BE2C (cell line): Measurements from ENCODE around the gene VPS8.

Experiments
- DNase-seq: peaks from one replicate; pipeline ENCODE4 v3.0.0-alpha.2; 2020
- H3K27me3 ChIP-seq: fragments of 250-450 bp; sonication (Bioruptor Pico); 2 replicates; pipeline ENCODE4 v1.5.1; 2020; ENCODE audit warnings: mild to moderate bottlenecking
- H3K36me3 ChIP-seq: fragments of 250-450 bp; sonication (Bioruptor Pico); 2 replicates; pipeline ENCODE4 v1.5.1; 2020; ENCODE audit warnings: mild to moderate bottlenecking
- H3K4me1 ChIP-seq: fragments of 250-450 bp; sonication (Bioruptor Pico); 2 replicates; pipeline ENCODE4 v1.5.1; 2020
- H3K4me3 ChIP-seq: 2 replicates; pipeline ENCODE4 v1.5.1; 2011; ENCODE audit warnings: low read depth, low read length
- H3K9me3 ChIP-seq: fragments of 250-450 bp; sonication (Bioruptor Pico); 2 replicates; pipeline ENCODE4 v1.5.1; 2020
- TF ChIP-seq, protein P1 (sequence below): IDR thresholded peaks from 2 replicates; pipeline ENCODE4 v1.5.1; 2012; ENCODE audit warnings: mild to moderate bottlenecking, low read depth, low read length

Gene VPS8

DNA sequence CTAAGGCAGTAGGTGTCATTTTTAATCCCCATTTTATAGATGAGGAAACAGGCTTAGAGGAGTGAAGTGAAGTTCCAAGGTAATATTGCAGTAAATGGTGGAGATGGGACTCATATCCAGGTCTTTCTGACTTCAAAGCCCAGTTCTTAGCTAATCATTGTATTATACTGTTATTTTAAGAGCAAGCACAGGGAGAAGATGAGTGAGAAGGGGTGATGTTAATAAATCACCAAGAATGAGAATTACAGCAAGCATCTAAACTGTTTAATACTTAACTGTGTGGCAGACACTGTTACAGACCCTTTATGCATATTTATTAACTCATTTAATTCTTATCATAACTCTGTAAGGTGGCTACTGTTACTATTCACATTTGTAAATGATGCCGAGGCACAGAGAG lies 61.2 kb downstream of the VPS8 start:
- Histone ChIP-seq H3K9me3 (no peaks in the 10 kb centered on the region), H3K27me3 (no peaks in the 10 kb centered on the region), H3K4me3 (no peak overlapping the region), H3K4me1 (no peaks in the 10 kb centered on the region; the same call in 1 of the 2 replicates), H3K36me3 (no peaks in the 10 kb centered on the region; the same call in 1 of the 2 replicates)
- no peak for DNase-seq
- TF ChIP-seq, protein P1, sequence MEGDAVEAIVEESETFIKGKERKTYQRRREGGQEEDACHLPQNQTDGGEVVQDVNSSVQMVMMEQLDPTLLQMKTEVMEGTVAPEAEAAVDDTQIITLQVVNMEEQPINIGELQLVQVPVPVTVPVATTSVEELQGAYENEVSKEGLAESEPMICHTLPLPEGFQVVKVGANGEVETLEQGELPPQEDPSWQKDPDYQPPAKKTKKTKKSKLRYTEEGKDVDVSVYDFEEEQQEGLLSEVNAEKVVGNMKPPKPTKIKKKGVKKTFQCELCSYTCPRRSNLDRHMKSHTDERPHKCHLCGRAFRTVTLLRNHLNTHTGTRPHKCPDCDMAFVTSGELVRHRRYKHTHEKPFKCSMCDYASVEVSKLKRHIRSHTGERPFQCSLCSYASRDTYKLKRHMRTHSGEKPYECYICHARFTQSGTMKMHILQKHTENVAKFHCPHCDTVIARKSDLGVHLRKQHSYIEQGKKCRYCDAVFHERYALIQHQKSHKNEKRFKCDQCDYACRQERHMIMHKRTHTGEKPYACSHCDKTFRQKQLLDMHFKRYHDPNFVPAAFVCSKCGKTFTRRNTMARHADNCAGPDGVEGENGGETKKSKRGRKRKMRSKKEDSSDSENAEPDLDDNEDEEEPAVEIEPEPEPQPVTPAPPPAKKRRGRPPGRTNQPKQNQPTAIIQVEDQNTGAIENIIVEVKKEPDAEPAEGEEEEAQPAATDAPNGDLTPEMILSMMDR, result no peak

DNA sequence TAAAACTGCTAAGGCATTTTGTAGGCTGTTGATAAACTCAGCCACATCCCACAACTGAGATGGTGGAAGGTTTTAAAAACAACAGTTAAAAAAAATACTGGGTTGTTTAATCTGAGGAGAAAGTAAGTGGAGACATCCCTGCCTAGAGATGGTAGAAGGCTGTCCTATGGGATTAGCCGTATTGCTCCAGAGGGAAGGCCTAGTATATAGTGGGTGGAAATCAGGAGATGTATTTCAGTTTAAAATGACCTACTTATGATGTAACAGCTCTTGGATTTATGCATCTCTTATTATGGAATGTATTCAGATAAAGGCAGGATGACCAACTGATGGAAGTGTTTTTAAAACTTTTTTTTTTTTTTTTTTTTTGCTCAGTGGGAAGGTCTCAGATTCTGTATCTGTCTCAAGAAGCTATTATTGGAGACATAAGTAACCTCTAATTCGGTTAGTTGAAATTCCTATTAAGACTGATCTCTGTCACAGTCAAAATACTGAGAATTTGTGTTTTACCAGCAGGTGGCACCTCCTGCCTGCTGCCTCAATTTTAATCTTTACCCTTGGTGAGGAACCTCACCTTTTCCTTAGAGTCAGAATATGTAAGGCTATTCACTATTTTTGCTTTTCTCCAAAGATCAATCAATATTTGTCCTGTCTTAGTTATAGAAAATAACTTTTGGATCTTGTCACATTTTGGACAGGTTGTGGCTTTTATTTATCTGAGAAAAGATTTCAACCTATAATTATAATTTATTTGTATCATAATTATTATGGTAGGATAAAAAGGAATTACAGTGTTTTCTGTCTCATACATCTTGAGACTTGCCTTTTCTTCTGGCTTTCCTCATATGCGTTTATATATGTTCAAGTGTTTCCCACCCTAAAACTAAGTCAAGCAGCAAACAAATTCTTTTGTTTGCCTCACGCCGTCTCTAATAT lies 63.0 kb downstream of the VPS8 start:
- H3K27me3 ChIP-seq, result no peaks in the 10 kb centered on the region
- no peaks in the 10 kb centered on the region for H3K9me3 ChIP-seq
- DNase-seq, result peak; percentile 43
- H3K4me1 ChIP-seq, result no peaks in the 10 kb centered on the region; the same call in 1 of the 2 replicates
- H3K36me3 ChIP-seq, result no peaks in the 10 kb centered on the region; the same call in 1 of the 2 replicates
- TF ChIP-seq, protein P1, result peak; percentile 79
- no peak overlapping the region for H3K4me3 ChIP-seq

DNA sequence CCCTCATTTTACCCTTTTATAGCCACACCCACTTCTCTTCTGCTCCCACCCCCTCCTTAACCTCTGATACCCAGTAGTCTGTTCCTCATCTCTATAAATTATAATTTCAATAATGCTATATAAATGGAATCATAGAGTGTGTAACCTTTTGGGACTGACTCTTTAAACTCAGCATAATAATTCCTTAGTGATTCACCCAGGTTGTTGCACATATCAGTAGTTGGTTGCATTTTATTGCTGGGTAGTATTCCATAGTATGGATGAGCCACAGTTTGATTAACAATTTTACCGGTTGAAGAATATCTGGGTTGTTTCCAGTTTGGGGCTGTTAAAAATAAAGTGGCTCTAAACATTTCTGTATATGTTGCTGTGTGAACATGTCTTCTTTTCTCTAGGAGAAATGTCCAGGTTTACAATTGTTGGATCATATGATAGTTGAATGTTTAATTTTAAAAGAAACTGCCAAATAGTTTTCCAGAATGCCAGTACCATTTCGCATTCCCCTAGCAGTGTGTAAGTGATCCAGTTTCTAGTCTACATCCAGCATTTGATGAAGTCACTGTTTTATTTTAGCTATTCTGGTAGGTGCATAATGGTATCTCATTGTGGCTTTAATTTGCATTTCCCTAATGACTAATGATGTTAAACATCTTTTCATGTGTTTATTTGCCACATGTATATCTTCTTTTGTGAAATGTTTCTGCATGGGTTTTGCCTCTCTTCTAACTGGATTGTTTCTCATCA lies 68.5 kb downstream of the VPS8 start:
- Histone ChIP-seq H3K36me3 (no peaks in the 10 kb centered on the region; the same call in 1 of the 2 replicates), H3K27me3 (no peaks in the 10 kb centered on the region), H3K4me3 (no peak overlapping the region), H3K9me3 (no peaks in the 10 kb centered on the region), H3K4me1 (no peaks in the 10 kb centered on the region)
- DNase-seq, result no peak
- TF ChIP-seq, protein P1, result no peak

DNA sequence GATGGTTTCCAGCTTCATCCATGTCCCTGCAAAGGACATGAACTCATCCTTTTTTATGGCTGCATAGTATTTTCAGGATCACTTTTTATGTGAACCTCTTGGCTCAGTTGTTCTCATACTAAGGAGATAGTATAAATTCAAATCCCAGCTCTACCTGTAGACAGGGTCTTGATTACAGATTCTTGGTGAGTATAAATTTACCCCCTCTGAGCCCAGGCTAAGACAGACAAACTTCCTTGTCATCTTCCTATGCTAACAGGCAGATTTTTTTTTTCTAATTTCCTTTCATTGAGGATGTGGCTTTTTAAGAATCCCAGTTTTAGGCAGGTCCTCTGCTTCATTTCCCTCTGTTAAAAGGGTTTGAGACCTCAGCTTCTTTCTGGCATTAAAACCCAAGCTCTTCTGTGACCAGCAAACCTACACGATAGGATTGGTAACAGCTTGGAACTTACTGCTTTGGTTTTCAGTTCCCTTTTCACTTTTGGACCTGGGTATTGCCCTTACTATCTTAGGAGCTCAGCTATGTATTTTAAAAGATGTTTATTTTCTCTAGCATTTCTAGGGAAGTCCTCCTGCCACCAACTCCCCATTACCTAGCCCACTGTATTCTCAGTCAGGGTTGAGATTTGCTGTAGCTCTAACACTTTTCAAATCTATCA lies 72.5 kb downstream of the VPS8 start:
- no peaks in the 10 kb centered on the region for H3K36me3 ChIP-seq
- no peak for DNase-seq
- H3K4me3 ChIP-seq, result no peak overlapping the region
- TF ChIP-seq, protein P1, result no peak
- H3K27me3 ChIP-seq, result no peaks in the 10 kb centered on the region
- no peaks in the 10 kb centered on the region for H3K4me1 ChIP-seq
- no peaks in the 10 kb centered on the region for H3K9me3 ChIP-seq

DNA sequence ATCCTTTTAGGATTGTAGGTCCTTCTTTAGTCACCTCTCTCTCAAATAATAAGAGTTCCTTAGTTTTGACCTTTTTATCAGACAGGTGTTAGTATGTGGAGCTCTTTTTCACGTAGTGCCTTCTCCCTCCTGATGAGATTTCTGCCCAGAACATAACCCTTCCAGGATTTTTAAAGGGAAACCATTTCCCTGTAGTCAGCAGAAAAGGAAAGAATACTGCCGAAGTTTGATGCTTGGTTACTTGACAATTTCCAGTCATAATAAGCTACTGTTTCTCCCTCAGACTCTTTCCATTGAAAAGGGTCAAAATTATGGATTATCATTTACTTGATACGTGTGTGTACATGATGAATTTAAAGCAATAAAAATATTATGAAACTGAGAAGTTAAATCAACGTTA lies 73.1 kb downstream of the VPS8 start:
- Histone ChIP-seq H3K4me1 (no peaks in the 10 kb centered on the region), H3K36me3 (no peaks in the 10 kb centered on the region), H3K4me3 (no peak overlapping the region), H3K27me3 (no peaks in the 10 kb centered on the region), H3K9me3 (no peaks in the 10 kb centered on the region)
- TF ChIP-seq, protein P1, result no peak
- DNase-seq, result no peak
